H1 (cell line): ENCODE results near the gene ADGRL3. TPM values are rescaled to one million over a fixed set of nuclear protein-coding genes. Genes with fewer than 3 reads are reported as not detected.

Experiments
- CTCF ChIA-PET: fragments of 300-600 bp; sonication (Branson Sonifier 250); formaldehyde crosslinking; loops from one replicate; lab custom pipeline; 2021; ENCODE audit not compliant: partially characterized antibody; lab: Charles Lee
- POLR2A ChIA-PET: fragments of 300-600 bp; sonication (Branson Sonifier 250); formaldehyde crosslinking; loops from one replicate; lab custom pipeline; 2021; ENCODE audit warnings: inconsistent platforms; ENCODE audit not compliant: partially characterized antibody; lab: Charles Lee
- DNase-seq, 2 experiments: peaks; one replicate each; pipeline versions ENCODE4 v3.0.0 to v3.0.0-alpha.2; 2010 to 2022; ENCODE audit warnings: low spot score in 2 of 2, low read depth in 1 of 2, mixed read lengths in 1 of 2
- FAIRE-seq: peaks from 2 replicates; lab custom pipeline; 2011; peaks lifted over from hg19 to GRCh38; lab: Jason Lieb, UNC
- H2AFZ ChIP-seq: 2 replicates; pipeline ENCODE4 v1.8.1; 2012; ENCODE audit warnings: low read length, inconsistent platforms
- H2AK5ac ChIP-seq: 2 replicates; pipeline ENCODE4 v1.6.1; 2013; ENCODE audit warnings: low read depth, low read length
- H2BK120ac ChIP-seq: replicated peaks from 2 replicates; pipeline ENCODE3; 2013; ENCODE audit warnings: low read depth, low read length, inconsistent platforms
- H2BK12ac ChIP-seq: 2 replicates; pipeline ENCODE4 v1.6.1; 2013; ENCODE audit warnings: low read depth, low read length
- H2BK15ac ChIP-seq: 2 replicates; pipeline ENCODE4 v1.6.1; 2013; ENCODE audit warnings: low read length
- H2BK20ac ChIP-seq: 2 replicates; pipeline ENCODE4 v1.6.1; 2013; ENCODE audit warnings: low read length
- H2BK5ac ChIP-seq: 2 replicates; pipeline ENCODE4 v1.6.1; 2013; ENCODE audit warnings: low read depth, low read length
- H3K14ac ChIP-seq: 2 replicates; pipeline ENCODE4 v1.6.1; 2013; ENCODE audit warnings: inconsistent platforms; ENCODE audit not compliant: insufficient read length
- H3K18ac ChIP-seq: 2 replicates; pipeline ENCODE4 v1.6.1; 2013; ENCODE audit warnings: low read length; ENCODE audit errors: extremely low read depth
- H3K23ac ChIP-seq: 2 replicates; pipeline ENCODE4 v1.6.1; 2013; ENCODE audit warnings: inconsistent platforms; ENCODE audit not compliant: insufficient read length
- H3K23me2 ChIP-seq: 2 replicates; pipeline ENCODE4 v1.6.1; 2013; ENCODE audit warnings: low read depth, low read length
- H3K27ac ChIP-seq: 2 replicates; pipeline ENCODE4 v1.6.1; 2011; ENCODE audit warnings: low read depth, low read length, inconsistent platforms
- H3K27me3 ChIP-seq, 4 experiments: replicated peaks in 1 of 4; 1 replicate in 1 of 4; 2 replicates in 3 of 4; pipeline versions ENCODE4 v1.6.1 to v1.8.1; 2011 to 2013; ENCODE audit warnings: low read length in 3 of 4, mild to moderate bottlenecking in 3 of 4, inconsistent platforms in 2 of 4, mixed read lengths in 2 of 4, moderate library complexity in 1 of 4; ENCODE audit not compliant: control insufficient read depth in 3 of 4, insufficient read depth in 3 of 4; ENCODE audit errors: extremely low read depth in 1 of 4
- H3K36me3 ChIP-seq, 4 experiments: 2 replicates each; pipeline versions ENCODE4 v1.6.1 to v1.8.1; 2011 to 2013; ENCODE audit warnings: mild to moderate bottlenecking in 4 of 4, low read length in 3 of 4, moderate library complexity in 2 of 4, control low read depth in 1 of 4, inconsistent platforms in 1 of 4; ENCODE audit not compliant: insufficient read depth in 4 of 4, control insufficient read depth in 2 of 4
- H3K4ac ChIP-seq: replicated peaks from 2 replicates; pipeline ENCODE3; 2013; ENCODE audit warnings: low read length, low read depth, mixed read lengths, inconsistent platforms; ENCODE audit not compliant: insufficient read length
- H3K4me1 ChIP-seq, 4 experiments: replicated peaks in 1 of 4; 1 replicate in 1 of 4; 2 replicates in 3 of 4; pipeline versions ENCODE4 v1.6.1 to v1.8.1; 2011 to 2013; ENCODE audit warnings: low read length in 3 of 4, inconsistent platforms in 2 of 4, mixed read lengths in 1 of 4; ENCODE audit not compliant: insufficient read depth in 4 of 4, control insufficient read depth in 3 of 4
- H3K4me2 ChIP-seq, 2 experiments: 2 replicates each; pipeline versions ENCODE4 v1.6.1 to v1.8.1; 2011 to 2013; ENCODE audit warnings: low read depth in 2 of 2, low read length in 2 of 2, control low read depth in 1 of 2, inconsistent platforms in 1 of 2, mild to moderate bottlenecking in 1 of 2; ENCODE audit not compliant: insufficient read depth in 1 of 2
- H3K4me3 ChIP-seq, 4 experiments: fragments of 200-600, 300-600 bp in 1 of 4; sonication (generic), shearing (Covaris generic), sonication (Bioruptor Twin) in 1 of 4; 2 replicates each; pipeline versions ENCODE4 v1.5.1 to v1.8.1; 2011 to 2016; ENCODE audit warnings: low read length in 4 of 4, low read depth in 3 of 4, control low read depth in 2 of 4, inconsistent platforms in 2 of 4, mild to moderate bottlenecking in 2 of 4, mixed read lengths in 1 of 4, moderate library complexity in 1 of 4; ENCODE audit not compliant: insufficient read depth in 2 of 4; ENCODE audit errors: extremely low read depth in 1 of 4
- H3K56ac ChIP-seq: replicated peaks from 2 replicates; pipeline ENCODE3; 2013; ENCODE audit warnings: low read depth, mild to moderate bottlenecking, mixed read lengths, low read length, inconsistent platforms; ENCODE audit not compliant: insufficient read length
- H3K79me1 ChIP-seq: 2 replicates; pipeline ENCODE4 v1.6.1; 2013; ENCODE audit warnings: low read depth, low read length, control low read depth
- H3K79me2 ChIP-seq, 2 experiments: 2 replicates each; pipeline versions ENCODE4 v1.6.1 to v1.8.1; 2012 to 2013; ENCODE audit warnings: low read length in 2 of 2, mild to moderate bottlenecking in 2 of 2, inconsistent platforms in 1 of 2; ENCODE audit not compliant: insufficient read depth in 2 of 2, control insufficient read depth in 1 of 2
- H3K9ac ChIP-seq, 4 experiments: replicated peaks in 1 of 4; 1 replicate in 1 of 4; 2 replicates in 3 of 4; pipeline versions ENCODE4 v1.6.1 to v1.8.1; 2011 to 2013; ENCODE audit warnings: low read depth in 3 of 4, low read length in 3 of 4, control low read depth in 2 of 4, mild to moderate bottlenecking in 2 of 4, moderate library complexity in 2 of 4, inconsistent platforms in 1 of 4; ENCODE audit errors: extremely low read depth in 1 of 4
- H3K9me3 ChIP-seq, 2 experiments: 2 replicates each; pipeline versions ENCODE4 v1.6.1 to v1.8.1; 2012 to 2013; ENCODE audit warnings: mild to moderate bottlenecking in 2 of 2, moderate library complexity in 2 of 2, control low read depth in 1 of 2, inconsistent platforms in 1 of 2, low read depth in 1 of 2, low read length in 1 of 2, mixed read lengths in 1 of 2; ENCODE audit not compliant: insufficient read depth in 2 of 2
- H4K20me1 ChIP-seq, 2 experiments: replicated peaks in 1 of 2; 2 replicates each; pipeline versions ENCODE3 to v1.8.1; 2011 to 2013; ENCODE audit warnings: inconsistent platforms in 2 of 2, low read length in 2 of 2, mild to moderate bottlenecking in 1 of 2; ENCODE audit not compliant: insufficient read depth in 2 of 2, control insufficient read depth in 1 of 2
- H4K5ac ChIP-seq: 2 replicates; pipeline ENCODE4 v1.6.1; 2013; ENCODE audit warnings: low read length, low read depth, mixed read lengths, inconsistent platforms; ENCODE audit not compliant: insufficient read length
- H4K8ac ChIP-seq: 2 replicates; pipeline ENCODE4 v1.8.0; 2013; ENCODE audit warnings: mild to moderate bottlenecking, moderate library complexity, low read length, inconsistent platforms; ENCODE audit not compliant: insufficient read depth; ENCODE audit errors: extremely low read depth
- H4K91ac ChIP-seq: replicated peaks from 2 replicates; pipeline ENCODE3; 2013; ENCODE audit warnings: low read length, mixed read lengths, inconsistent platforms; ENCODE audit not compliant: insufficient read length
- BACH1 ChIP-seq: IDR thresholded peaks from 2 replicates; pipeline ENCODE4 v1.6.1; 2012; ENCODE audit warnings: low read length, improper control_type of control experiment
- BRCA1 ChIP-seq: IDR thresholded peaks from 2 replicates; pipeline ENCODE4 v1.6.1; 2012; ENCODE audit warnings: low read depth, low read length, improper control_type of control experiment
- CBX5 ChIP-seq: fragments of 300-800, 300-1000 bp; sonication (generic); IDR thresholded peaks from 2 replicates; pipeline ENCODE4 v1.7.1; 2016; ENCODE audit warnings: antibody characterized with exemption, low read length, low read depth
- CEBPB ChIP-seq: IDR thresholded peaks from 2 replicates; pipeline ENCODE4 v1.6.1; 2012; ENCODE audit warnings: low read depth, low read length
- CHD1 ChIP-seq: IDR thresholded peaks from 2 replicates; pipeline ENCODE4 v1.6.1; 2012; ENCODE audit warnings: low read depth, low read length, improper control_type of control experiment
- CTBP2 ChIP-seq: IDR thresholded peaks from 2 replicates; pipeline ENCODE4 v1.7.0; 2011; ENCODE audit warnings: borderline replicate concordance, mild to moderate bottlenecking, moderate library complexity, mixed read lengths, low read length; ENCODE audit not compliant: insufficient read depth, insufficient read length
- GTF2F1 ChIP-seq: IDR thresholded peaks from 2 replicates; pipeline ENCODE4 v1.6.1; 2012; ENCODE audit warnings: low read depth, low read length, improper control_type of control experiment, borderline replicate concordance
- KDM4A ChIP-seq: IDR thresholded peaks from one replicate; pipeline ENCODE4 v1.7.1; 2012; ENCODE audit warnings: low read depth, mild to moderate bottlenecking, moderate library complexity, low read length, inconsistent platforms; ENCODE audit not compliant: severe bottlenecking
- POLR2AphosphoS5 ChIP-seq: IDR thresholded peaks from 2 replicates; pipeline ENCODE4 v1.6.1; 2011; ENCODE audit warnings: low read depth, low read length
- SP1 ChIP-seq: IDR thresholded peaks from 2 replicates; pipeline ENCODE4 v1.6.1; 2011; ENCODE audit warnings: low read depth, low read length
- TEAD4 ChIP-seq: IDR thresholded peaks from 2 replicates; pipeline ENCODE4 v1.6.1; 2012; ENCODE audit warnings: low read depth, low read length, inconsistent platforms, mixed read lengths
- ZNF274 ChIP-seq: IDR thresholded peaks from 2 replicates; pipeline ENCODE4 v1.7.0; 2012; ENCODE audit warnings: low read length, borderline replicate concordance; ENCODE audit errors: extremely low read depth
- polyA plus RNA-seq, 7 experiments: library from polyadenylated mRNA; depleted of rRNA in 3 of 7; stranded (reverse) in 5 of 7; unstranded in 2 of 7; fragments of >200 nt in 5 of 7; fragments of 200-250 nt in 2 of 7; gene quantifications; 1 replicate in 5 of 7; 2 replicates in 1 of 7; 4 replicates in 1 of 7; pipeline versions ENCODE4 v1.2.1 to v1.2.3, GENCODE V29; 2011 to 2013; ENCODE audit warnings: missing spikeins in 2 of 7, mixed read lengths in 2 of 7
- total RNA-seq: library from RNA; stranded (reverse); fragmentation: NEBNext Ultra II Directional; extraction: Animal tissue kit (Norgen Biotek cat#: 25700); gene quantifications from 2 replicates; pipeline ENCODE4 v1.2.1, GENCODE V29; 2021
- TF ChIP-seq, protein P1 (sequence below): IDR thresholded peaks from 2 replicates; pipeline ENCODE4 v1.6.1; 2012; ENCODE audit warnings: inconsistent platforms
- TF ChIP-seq, protein P2 (sequence below): IDR thresholded peaks from 2 replicates; pipeline ENCODE4 v1.6.1; 2011; ENCODE audit warnings: low read length, improper control_type of control experiment

Gene ADGRL3
- total and polyA plus RNA-seq, 2 of the 8 experiments (the other 6 are each of a cell fraction or from before 2014, with no cell fraction given), result 6.6 to 13.0 TPM

DNA sequence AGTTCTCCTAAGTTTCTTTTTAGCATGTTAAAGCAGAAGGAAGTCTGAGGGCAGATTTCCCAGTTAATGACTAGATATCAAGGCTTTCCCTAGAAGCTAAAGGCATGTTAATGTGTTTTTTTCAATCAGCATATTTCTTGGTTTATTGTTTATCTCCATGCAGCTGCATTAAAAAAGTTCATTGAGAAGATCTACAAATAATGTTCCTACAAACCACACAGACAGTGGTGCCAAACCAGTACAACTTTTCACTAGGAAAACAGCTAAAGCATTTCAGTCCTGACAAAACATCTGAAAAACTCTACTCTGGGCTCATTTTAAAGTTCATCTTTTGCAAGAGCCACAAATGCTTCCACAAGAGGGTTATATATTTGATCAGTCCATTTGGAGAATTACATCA lies 320.0 kb downstream of the ADGRL3 start:
- Histone ChIP-seq H2BK20ac (no peak overlapping the region), H3K4me2 (0 out of 4 replicates have a peak overlapping the region, but pooled peaks of 1 of the 2 experiments have one; percentile 19), H3K4me3 (0 out of 8 replicates have a peak overlapping the region, but pooled peaks of 1 of the 4 experiments have one; percentile 14), H3K27me3 (no peaks in the 10 kb centered on the region), H3K36me3 (no peaks in the 10 kb centered on the region), H3K9ac (no peak overlapping the region), H2BK15ac (no peak overlapping the region), H4K20me1 (no peaks in the 10 kb centered on the region), H3K23me2 (no peaks in the 10 kb centered on the region), H2BK120ac (no peak overlapping the region), H3K27ac (no peak overlapping the region), H3K4ac (no peak overlapping the region), H2AK5ac (no peak overlapping the region), H3K4me1 (peaks cover 0 to 14% (median 10%) of the 10 kb centered on the region in 4 experiments; a peak in 6 of 7 replicates), H2BK5ac (no peak overlapping the region), H2AFZ (no peak overlapping the region), H3K18ac (no peak overlapping the region), H3K79me2 (no peaks in the 10 kb centered on the region), H3K56ac (no peak overlapping the region), H3K79me1 (no peaks in the 10 kb centered on the region), H3K14ac (no peak overlapping the region), H4K91ac (no peak overlapping the region), H3K9me3 (no peaks in the 10 kb centered on the region), H2BK12ac (no peak overlapping the region), H4K8ac (no peak overlapping the region), H4K5ac (peak overlapping the region; percentile 72), H3K23ac (no peak overlapping the region)
- ChIA-PET CTCF (interaction anchor here (0.7 to 3.7 kb wide), 2 partner anchors 12 to 70 kb away, joined by 3 to 35 read pairs; no protein-coding TSS in a partner anchor), POLR2A (interaction anchor here (0.9 kb wide), 1 partner anchor 10 kb away, joined by 4 read pairs; no protein-coding TSS in a partner anchor)
- DNase-seq (no peak), FAIRE-seq (peak; percentile 28)
- TF ChIP-seq, protein P1, sequence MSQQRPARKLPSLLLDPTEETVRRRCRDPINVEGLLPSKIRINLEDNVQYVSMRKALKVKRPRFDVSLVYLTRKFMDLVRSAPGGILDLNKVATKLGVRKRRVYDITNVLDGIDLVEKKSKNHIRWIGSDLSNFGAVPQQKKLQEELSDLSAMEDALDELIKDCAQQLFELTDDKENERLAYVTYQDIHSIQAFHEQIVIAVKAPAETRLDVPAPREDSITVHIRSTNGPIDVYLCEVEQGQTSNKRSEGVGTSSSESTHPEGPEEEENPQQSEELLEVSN, result no peak
- TF ChIP-seq BACH1, result no peak
- no peak for TF ChIP-seq ZNF274
- TF ChIP-seq POLR2AphosphoS5, result no peak
- TF ChIP-seq CEBPB, result no peak
- TF ChIP-seq CBX5, result no peak
- TF ChIP-seq BRCA1, result no peak
- no peak for TF ChIP-seq GTF2F1
- TF ChIP-seq CHD1, result no peak
- no peak for TF ChIP-seq SP1
- no peak for TF ChIP-seq TEAD4
- no peak for TF ChIP-seq CTBP2
- TF ChIP-seq, protein P2, sequence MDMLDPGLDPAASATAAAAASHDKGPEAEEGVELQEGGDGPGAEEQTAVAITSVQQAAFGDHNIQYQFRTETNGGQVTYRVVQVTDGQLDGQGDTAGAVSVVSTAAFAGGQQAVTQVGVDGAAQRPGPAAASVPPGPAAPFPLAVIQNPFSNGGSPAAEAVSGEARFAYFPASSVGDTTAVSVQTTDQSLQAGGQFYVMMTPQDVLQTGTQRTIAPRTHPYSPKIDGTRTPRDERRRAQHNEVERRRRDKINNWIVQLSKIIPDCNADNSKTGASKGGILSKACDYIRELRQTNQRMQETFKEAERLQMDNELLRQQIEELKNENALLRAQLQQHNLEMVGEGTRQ, result no peak
- no peak for TF ChIP-seq KDM4A
